PFSK-1 (cell line): ENCODE data around the gene APBB2.

Source experiments
- FOXP2 ChIP-seq: optimal IDR thresholded peaks from 2 replicates; pipeline ENCODE3; 2011; ENCODE audit warnings: borderline replicate concordance, control low read depth, inconsistent platforms; ENCODE audit not compliant: insufficient read depth; ENCODE audit errors: extremely low read length, extremely low read depth
- POLR2AphosphoS5 ChIP-seq: IDR thresholded peaks from 2 replicates; pipeline ENCODE4 v1.6.1; 2012; ENCODE audit warnings: low read depth, mild to moderate bottlenecking, control low read depth, low read length, moderate library complexity
- REST ChIP-seq, 2 experiments: IDR thresholded peaks; 2 replicates each; pipeline versions ENCODE4 v1.6.1 to v1.8.0; 2011 to 2012; ENCODE audit warnings: low read depth in 2 of 2, low read length in 2 of 2, control low read depth in 1 of 2, inconsistent platforms in 1 of 2, mild to moderate bottlenecking in 1 of 2, moderate library complexity in 1 of 2; ENCODE audit not compliant: insufficient read depth in 1 of 2
- SIN3A ChIP-seq: IDR thresholded peaks from 2 replicates; pipeline ENCODE4 v1.6.1; 2012; ENCODE audit warnings: mild to moderate bottlenecking, low read length, moderate library complexity, borderline replicate concordance; ENCODE audit not compliant: insufficient read depth
- TAF1 ChIP-seq: IDR thresholded peaks from 2 replicates; pipeline ENCODE4 v1.6.1; 2012; ENCODE audit warnings: low read length, control low read depth, borderline replicate concordance; ENCODE audit not compliant: insufficient read depth

- TF ChIP-seq REST (IDR thresholded peaks at IDR 0.05; ENCODE audit: insufficient read depth in 1 of 2, low read depth in 2 of 2, low read length in 2 of 2) (no peak), POLR2AphosphoS5 (no peak), TAF1 (no peak), SIN3A (no peak), FOXP2 (no peak)
These were observed 301.7 kb downstream of the APBB2 start for GRCh38 chr4:40912460-40913184.
